Hepatocyte (in vitro differentiated cells): ENCODE results near the gene CTBP1. TPM values are rescaled to one million over a fixed set of nuclear protein-coding genes. Genes with fewer than 3 reads are reported as not detected.

Source experiments
- DNase-seq: peaks from one replicate; pipeline ENCODE4 v3.0.0-alpha.2; 2016; ENCODE audit warnings: low spot score
- H2AFZ ChIP-seq: fragments of 200-600 bp; sonication (generic); 2 replicates; pipeline ENCODE4 v1.6.0; 2016; ENCODE audit warnings: antibody characterized with exemption, mild to moderate bottlenecking
- H3K27ac ChIP-seq: fragments of 200-600 bp; sonication (generic); 2 replicates; pipeline ENCODE4 v1.5.1; 2016; ENCODE audit warnings: mild to moderate bottlenecking
- H3K27me3 ChIP-seq: fragments of 200-600 bp; sonication (generic); 2 replicates; pipeline ENCODE4 v1.6.1; 2016
- H3K36me3 ChIP-seq: fragments of 200-600 bp; sonication (generic); replicated peaks from 2 replicates; pipeline ENCODE4 v1.5.1; 2016; ENCODE audit warnings: low read depth; ENCODE audit not compliant: insufficient read depth
- H3K4me1 ChIP-seq: fragments of 200-600 bp; sonication (generic); 2 replicates; pipeline ENCODE4 v1.5.1; 2016; ENCODE audit warnings: mild to moderate bottlenecking, moderate library complexity; ENCODE audit not compliant: insufficient read depth
- H3K4me2 ChIP-seq: fragments of 200-600 bp; sonication (generic); 2 replicates; pipeline ENCODE4 v1.6.0; 2016
- H3K4me3 ChIP-seq: fragments of 200-600 bp; sonication (generic); 2 replicates; pipeline ENCODE4 v1.5.1; 2016; ENCODE audit warnings: mild to moderate bottlenecking
- H3K79me2 ChIP-seq: fragments of 200-600 bp; sonication (generic); 2 replicates; pipeline ENCODE4 v1.6.0; 2017; ENCODE audit warnings: mild to moderate bottlenecking
- H3K9me2 ChIP-seq: fragments of 200-600 bp; sonication (generic); replicated peaks from 2 replicates; pipeline ENCODE4 v1.6.0; 2017; ENCODE audit warnings: mild to moderate bottlenecking; ENCODE audit not compliant: insufficient read depth
- H3K9me3 ChIP-seq: fragments of 200-600 bp; sonication (generic); 2 replicates; pipeline ENCODE4 v1.5.1; 2016; ENCODE audit warnings: low read depth, mild to moderate bottlenecking
- H4K20me1 ChIP-seq: fragments of 200-600 bp; sonication (generic); 2 replicates; pipeline ENCODE4 v1.6.0; 2016; ENCODE audit warnings: mild to moderate bottlenecking; ENCODE audit not compliant: insufficient read depth, poor library complexity, severe bottlenecking
- EZH2 ChIP-seq: fragments of 200-600 bp; sonication (generic); IDR thresholded peaks from 2 replicates; pipeline ENCODE4 v1.6.1; 2016; ENCODE audit warnings: antibody characterized with exemption, mild to moderate bottlenecking, borderline replicate concordance
- EZH2phosphoT487 ChIP-seq: fragments of 200-600 bp; sonication (generic); IDR thresholded peaks from one replicate; pipeline ENCODE4 v1.6.1; 2018; ENCODE audit warnings: antibody characterized with exemption, mild to moderate bottlenecking, low read depth, moderate library complexity; ENCODE audit not compliant: unreplicated experiment, severe bottlenecking
- WGBS: methylation state at CpG from one replicate; pipeline ENCODE4 v1.1.6; 2016; ENCODE audit warnings: low lambda C conversion rate; ENCODE audit errors: missing lambda C conversion rate; 5-methylcytosine and 5-hydroxymethylcytosine counted together
- polyA plus RNA-seq: library from polyadenylated mRNA; unstranded; fragments of >200 nt; fragmentation: Nextera tagmentation; extraction: Ambion mirVana; gene quantifications from 2 replicates; pipeline ENCODE4 v1.2.1, GENCODE V29; 2016
- total RNA-seq: library from RNA; depleted of rRNA; stranded (reverse); fragments of >200 nt; gene quantifications from 2 replicates; pipeline ENCODE4 v1.2.3, GENCODE V29; 2014
- TF ChIP-seq, protein P1 (sequence below): fragments of 200-600 bp; sonication (generic); IDR thresholded peaks from 2 replicates; pipeline ENCODE4 v1.5.1; 2016; ENCODE audit warnings: antibody characterized with exemption, mild to moderate bottlenecking; ENCODE audit not compliant: poor library complexity

CTBP1 gene
- total and polyA plus RNA-seq, 2 experiments from 2014 or later = 169 to 179 TPM

DNA sequence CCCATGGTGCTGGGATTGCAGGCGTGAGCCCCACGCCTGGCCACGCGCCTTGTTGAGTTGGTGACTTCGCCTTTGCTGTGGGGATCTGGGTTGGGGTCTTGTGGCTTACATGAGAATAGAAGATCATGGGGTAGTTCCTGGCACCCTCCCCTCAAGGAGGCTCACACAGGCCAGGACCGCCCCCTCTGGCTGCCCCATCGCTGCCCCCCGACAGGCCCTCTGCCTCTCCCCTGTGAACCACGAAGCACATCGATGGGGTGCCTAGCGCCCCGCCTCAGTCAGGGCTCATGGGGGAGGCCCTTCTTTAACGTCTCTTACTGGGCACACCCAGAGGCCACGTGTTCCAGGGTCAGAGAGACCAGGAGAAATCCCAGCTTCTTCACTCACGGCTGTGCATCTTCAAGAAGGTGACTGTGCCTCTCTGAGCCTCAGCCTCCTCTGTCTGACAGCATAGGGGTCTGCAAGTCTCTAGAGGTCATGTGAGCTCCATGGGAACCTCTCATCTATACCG, 53.0 kb downstream of the CTBP1 start:
- no peak overlapping the region for H3K27ac ChIP-seq
- H3K27me3 ChIP-seq = no peaks in the 10 kb centered on the region
- H4K20me1 ChIP-seq = no peaks in the 10 kb centered on the region
- no peak overlapping the region for H3K4me3 ChIP-seq
- H2AFZ ChIP-seq = no peak overlapping the region
- H3K9me2 ChIP-seq = no peaks in the 10 kb centered on the region
- no peaks in the 10 kb centered on the region for H3K36me3 ChIP-seq
- no peaks in the 10 kb centered on the region for H3K9me3 ChIP-seq
- no peaks in the 10 kb centered on the region for H3K79me2 ChIP-seq
- 89% methylated on average over 9 of the region's 16 CpGs for WGBS
- TF ChIP-seq EZH2phosphoT487 = no peak
- TF ChIP-seq EZH2 = no peak
- TF ChIP-seq, protein P1, sequence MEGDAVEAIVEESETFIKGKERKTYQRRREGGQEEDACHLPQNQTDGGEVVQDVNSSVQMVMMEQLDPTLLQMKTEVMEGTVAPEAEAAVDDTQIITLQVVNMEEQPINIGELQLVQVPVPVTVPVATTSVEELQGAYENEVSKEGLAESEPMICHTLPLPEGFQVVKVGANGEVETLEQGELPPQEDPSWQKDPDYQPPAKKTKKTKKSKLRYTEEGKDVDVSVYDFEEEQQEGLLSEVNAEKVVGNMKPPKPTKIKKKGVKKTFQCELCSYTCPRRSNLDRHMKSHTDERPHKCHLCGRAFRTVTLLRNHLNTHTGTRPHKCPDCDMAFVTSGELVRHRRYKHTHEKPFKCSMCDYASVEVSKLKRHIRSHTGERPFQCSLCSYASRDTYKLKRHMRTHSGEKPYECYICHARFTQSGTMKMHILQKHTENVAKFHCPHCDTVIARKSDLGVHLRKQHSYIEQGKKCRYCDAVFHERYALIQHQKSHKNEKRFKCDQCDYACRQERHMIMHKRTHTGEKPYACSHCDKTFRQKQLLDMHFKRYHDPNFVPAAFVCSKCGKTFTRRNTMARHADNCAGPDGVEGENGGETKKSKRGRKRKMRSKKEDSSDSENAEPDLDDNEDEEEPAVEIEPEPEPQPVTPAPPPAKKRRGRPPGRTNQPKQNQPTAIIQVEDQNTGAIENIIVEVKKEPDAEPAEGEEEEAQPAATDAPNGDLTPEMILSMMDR = no peak
- peaks cover 22% of the 10 kb centered on the region for H3K4me1 ChIP-seq
- peak; percentile 5 for DNase-seq
- H3K4me2 ChIP-seq = no peak overlapping the region

DNA sequence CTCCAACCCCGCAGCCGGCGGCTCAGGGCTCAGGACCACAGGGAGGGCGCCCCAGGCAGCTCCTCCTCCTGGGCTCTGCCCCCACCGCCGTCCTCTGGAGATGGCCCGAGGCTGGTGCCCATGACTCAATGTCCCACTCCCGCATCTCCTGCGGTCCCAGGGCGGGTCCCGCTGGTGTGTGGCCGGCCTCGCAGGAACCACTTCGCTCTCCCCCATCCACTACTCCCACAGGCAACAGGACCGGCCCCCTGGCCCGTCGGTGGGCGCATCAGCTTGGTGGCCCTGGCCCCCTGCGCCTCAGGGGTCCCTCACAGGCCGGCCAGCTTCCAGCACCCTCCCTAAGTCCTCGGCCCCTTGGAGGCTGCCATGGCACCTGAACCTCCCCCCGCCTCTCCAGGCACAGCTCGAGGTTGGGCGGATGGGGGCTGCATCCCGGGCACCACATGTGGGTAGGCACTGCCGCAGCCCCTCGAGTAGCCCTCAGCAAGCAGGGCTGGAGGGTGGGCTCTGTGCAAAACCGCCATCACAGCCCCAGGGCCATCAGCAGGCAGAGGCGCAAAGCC, 53.7 kb downstream of the CTBP1 start:
- Histone ChIP-seq H3K4me2 (no peak overlapping the region), H3K27me3 (no peaks in the 10 kb centered on the region), H3K9me2 (no peaks in the 10 kb centered on the region), H3K36me3 (no peaks in the 10 kb centered on the region), H2AFZ (no peak overlapping the region), H3K4me3 (no peak overlapping the region), H3K9me3 (no peaks in the 10 kb centered on the region), H4K20me1 (no peaks in the 10 kb centered on the region), H3K4me1 (peaks cover 16% of the 10 kb centered on the region), H3K27ac (no peak overlapping the region), H3K79me2 (no peaks in the 10 kb centered on the region)
- peak; percentile 3 for DNase-seq
- WGBS = 93% methylated on average over 15 of the region's 29 CpGs
- no peak for TF ChIP-seq EZH2
- TF ChIP-seq, protein P1 = no peak
- TF ChIP-seq EZH2phosphoT487 = no peak

DNA sequence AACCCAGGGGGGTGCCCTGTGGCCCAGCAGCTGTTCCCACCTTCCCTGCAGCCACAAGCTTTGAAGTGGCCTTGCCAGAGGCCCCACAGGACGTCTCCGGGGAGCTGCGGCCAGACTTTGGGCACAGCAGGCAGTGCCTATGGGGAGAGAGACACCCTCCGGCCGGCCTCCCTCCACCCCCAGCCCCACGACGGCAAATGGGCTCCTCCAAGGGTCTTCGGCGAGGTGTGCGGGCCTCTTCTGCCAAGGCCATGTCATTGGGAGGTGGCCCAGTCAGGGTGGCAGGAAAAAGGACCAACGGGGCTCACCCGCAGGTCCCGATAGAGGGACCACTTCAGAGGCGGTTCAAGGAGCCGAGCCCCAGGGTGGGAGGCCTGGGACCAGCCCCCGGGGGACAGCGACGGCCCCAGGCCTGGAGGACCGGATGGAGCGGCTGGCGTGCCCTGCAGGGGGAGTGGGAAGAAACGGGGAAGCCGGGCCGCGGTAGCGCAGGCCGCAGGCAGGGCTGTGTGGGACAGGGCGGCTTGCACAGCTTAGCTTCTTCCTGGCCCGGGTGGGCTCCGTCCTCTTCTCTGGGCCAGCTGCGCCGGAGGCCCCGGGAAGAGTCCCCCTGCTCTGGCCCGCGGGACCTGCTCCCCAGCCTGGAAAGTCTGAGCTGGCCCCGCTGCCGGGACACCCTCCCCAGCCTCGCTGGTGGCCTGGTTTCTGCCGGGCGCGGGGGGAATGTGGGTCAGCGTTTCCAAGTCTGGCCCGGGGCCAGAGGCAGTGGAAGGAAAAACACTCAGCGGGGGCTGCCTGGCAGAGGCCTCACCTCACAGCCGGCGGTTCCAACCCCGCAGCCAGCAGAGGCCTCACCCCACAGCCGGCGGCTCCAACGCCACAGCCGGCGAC, 54.7 kb downstream of the CTBP1 start:
- DNase-seq = peak; percentile 36
- H3K4me1 ChIP-seq = peaks cover 13% of the 10 kb centered on the region
- no peak overlapping the region for H2AFZ ChIP-seq
- no peaks in the 10 kb centered on the region for H3K9me3 ChIP-seq
- H3K4me3 ChIP-seq = no peak overlapping the region
- WGBS = 88% methylated on average over 45 of the region's 52 CpGs
- no peak overlapping the region for H3K4me2 ChIP-seq
- TF ChIP-seq EZH2 = no peak
- TF ChIP-seq, protein P1 = no peak
- no peak for TF ChIP-seq EZH2phosphoT487
- peak overlapping the region; percentile 57 for H3K27ac ChIP-seq
- H3K27me3 ChIP-seq = no peaks in the 10 kb centered on the region
- H4K20me1 ChIP-seq = no peaks in the 10 kb centered on the region
- H3K9me2 ChIP-seq = no peaks in the 10 kb centered on the region
- no peaks in the 10 kb centered on the region for H3K36me3 ChIP-seq
- H3K79me2 ChIP-seq = no peaks in the 10 kb centered on the region
